Measurements from ENCODE around the gene ZNF268. TPM values are rescaled to one million over a fixed set of nuclear protein-coding genes. Genes with fewer than 3 reads are reported as not detected.

Gene ZNF268
- total RNA-seq, 1 experiment from 2014 or later, result 25.3 TPM

GRCh38 chr12:133206390-133206789 lies 25.1 kb downstream of the ZNF268 start:
- TF ChIP-seq FOXJ3 (CRISPR knock-in tag; IDR thresholded peaks at IDR 0.05; ENCODE audit: borderline replicate concordance) (no peak), ERG (CRISPR knock-in tag; IDR thresholded peaks at IDR 0.05) (no peak), ELF4 (CRISPR knock-in tag; IDR thresholded peaks at IDR 0.05; ENCODE audit: low read depth) (no peak), USF2 (CRISPR knock-in tag; IDR thresholded peaks at IDR 0.05) (no peak), MYBL2 (CRISPR knock-in tag; IDR thresholded peaks at IDR 0.05) (no peak), MLX (CRISPR knock-in tag; IDR thresholded peaks at IDR 0.05) (no peak), PRRX2 (CRISPR knock-in tag; IDR thresholded peaks at IDR 0.05) (no peak)
- Mint-ChIP-seq H3K4me3 (no peak overlapping the region), H3K27me3 (ENCODE audit: low read depth) (peaks cover 38% of the 10 kb centered on the region), H3K36me3 (peaks cover 75% of the 10 kb centered on the region), H3K9me3 (peaks cover 73% of the 10 kb centered on the region), H3K4me1 (no peaks in the 10 kb centered on the region), H3K27ac (no peak overlapping the region)
- ATAC-seq (no peak), DNase-seq (ENCODE audit: low spot score) (no peak)
- ChIA-PET CTCF (no interaction called here), POLR2A (no interaction called here)

GRCh38 chr12:133215724-133216123 lies 34.4 kb downstream of the ZNF268 start:
- POLR2A ChIA-PET, result no interaction called here
- Mint-ChIP-seq H3K4me1 (no peaks in the 10 kb centered on the region), H3K27me3 (ENCODE audit: low read depth) (peaks cover 21% of the 10 kb centered on the region), H3K36me3 (peaks cover 51% of the 10 kb centered on the region), H3K9me3 (peaks cover 63% of the 10 kb centered on the region), H3K4me3 (no peak overlapping the region), H3K27ac (no peak overlapping the region)
- TF ChIP-seq CREB1 (CRISPR knock-in tag; IDR thresholded peaks at IDR 0.05) (no peak), TP53 (CRISPR knock-in tag; IDR thresholded peaks at IDR 0.05) (no peak), ZNF532 (CRISPR knock-in tag; IDR thresholded peaks at IDR 0.05; ENCODE audit: borderline replicate concordance) (no peak), NR2C2 (CRISPR knock-in tag; IDR thresholded peaks at IDR 0.05) (no peak), MLX (CRISPR knock-in tag; IDR thresholded peaks at IDR 0.05) (no peak), IRF1 (CRISPR knock-in tag; IDR thresholded peaks at IDR 0.05) (no peak), ZNF232 (CRISPR knock-in tag; IDR thresholded peaks at IDR 0.05) (no peak), ZNF416 (CRISPR knock-in tag; IDR thresholded peaks at IDR 0.05) (no peak), JUN (CRISPR knock-in tag; IDR thresholded peaks at IDR 0.05) (no peak), NR1H2 (CRISPR knock-in tag; IDR thresholded peaks at IDR 0.05) (no peak), GRHL2 (CRISPR knock-in tag; IDR thresholded peaks at IDR 0.05; ENCODE audit: insufficient replicate concordance, severe bottlenecking) (no peak)
- CTCF ChIA-PET, result no interaction called here
- DNase-seq (ENCODE audit: low spot score) (no peak), ATAC-seq (no peak)
